GM19238 (cell line): ENCODE results near the gene CYP27B1.
"Not testable (repeated sequence)": the region's sequence is repeated elsewhere in the genome, so short reads cannot be mapped to it uniquely, and the experiment has no call there.

ENCODE experiments used
- DNase-seq: peaks from one replicate; pipeline ENCODE4 v3.0.0; 2011; ENCODE audit warnings: low spot score; ENCODE audit not compliant: insufficient read length

CYP27B1 gene

DNA sequence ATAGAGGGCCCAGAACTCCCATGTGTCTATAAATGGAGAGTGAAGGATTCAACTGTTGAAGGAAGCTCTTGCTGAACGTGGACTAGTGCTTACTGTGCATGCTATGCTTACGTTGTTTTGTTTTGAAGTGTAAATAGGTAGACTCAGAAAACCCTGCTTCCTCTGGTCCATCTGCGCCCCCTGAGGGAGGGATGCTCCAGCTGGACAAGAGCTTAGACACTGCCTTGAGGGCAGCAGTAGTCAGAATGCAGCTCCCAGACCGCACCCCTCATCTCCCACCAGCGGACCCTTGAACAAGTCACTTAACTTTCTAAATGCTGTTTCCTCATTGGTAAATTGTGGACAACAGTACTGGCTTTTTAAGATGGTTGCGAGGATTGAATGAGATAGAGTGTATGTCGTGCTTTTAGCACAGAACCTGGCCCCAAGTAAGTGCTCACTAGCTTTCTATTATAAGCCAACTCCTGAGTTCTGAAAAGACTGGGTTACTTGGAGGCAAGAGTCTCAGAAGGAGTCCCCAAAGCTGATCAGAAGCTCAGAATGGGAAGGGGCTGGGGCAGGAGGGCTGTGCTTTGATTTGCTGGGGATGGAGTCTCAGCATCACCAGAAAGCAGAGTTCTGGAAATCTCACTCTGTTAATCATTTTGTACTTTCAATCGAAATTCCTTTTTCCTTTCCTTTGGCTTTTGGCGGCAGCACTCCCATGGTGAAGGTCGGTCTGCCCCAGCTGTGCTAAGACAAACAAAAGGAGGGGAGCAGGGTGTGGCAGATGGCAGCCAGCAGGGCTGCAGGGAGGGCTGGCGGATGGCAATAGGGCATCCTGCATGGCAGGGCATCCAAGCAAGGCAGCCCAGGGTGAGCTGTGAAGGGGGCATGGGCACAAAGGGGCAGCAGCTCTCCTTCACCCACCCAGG, 43.9 kb downstream of the CYP27B1 start:
- DNase-seq, result no peak

DNA sequence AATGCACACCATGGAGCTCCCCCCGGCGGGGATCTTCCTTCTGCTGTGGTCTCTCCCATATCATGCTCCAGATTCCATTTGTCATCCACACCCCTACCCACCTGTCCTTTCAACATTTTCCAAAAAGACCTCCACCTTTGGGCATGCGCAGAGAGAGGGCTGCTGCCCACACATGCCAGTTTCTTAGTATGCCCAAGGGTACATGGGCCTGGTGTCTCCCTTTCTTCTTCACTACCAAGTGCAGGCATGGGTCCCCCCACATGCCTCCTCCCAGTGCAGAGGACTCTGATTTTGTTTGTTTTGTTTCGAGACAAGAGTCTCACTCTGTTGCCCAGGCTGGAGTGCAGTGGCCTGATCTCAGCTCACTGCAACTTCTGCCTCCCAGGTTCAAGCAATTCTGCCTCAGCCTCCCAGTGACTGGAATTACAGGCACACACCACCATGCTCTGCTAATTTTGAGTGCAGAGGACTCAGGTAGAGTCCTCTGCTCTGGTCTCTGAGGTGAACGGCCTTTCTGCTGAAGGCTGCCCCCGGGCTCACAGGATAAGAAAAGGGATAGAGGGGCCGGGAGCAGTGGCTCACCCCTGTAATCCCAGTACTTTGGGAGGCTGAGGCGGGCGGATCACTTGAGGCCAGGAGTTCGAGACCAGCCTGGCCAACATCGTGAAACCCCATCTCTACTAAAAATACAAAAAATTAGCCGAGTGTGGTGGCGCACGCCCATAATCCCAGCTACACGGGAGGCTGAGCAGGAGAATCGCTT, 44.9 kb downstream of the CYP27B1 start:
- DNase-seq, result not testable (repeated sequence)

GRCh38 chr12:57720606-57721595, 46.0 kb downstream of the CYP27B1 start:
- no peak for DNase-seq

DNA sequence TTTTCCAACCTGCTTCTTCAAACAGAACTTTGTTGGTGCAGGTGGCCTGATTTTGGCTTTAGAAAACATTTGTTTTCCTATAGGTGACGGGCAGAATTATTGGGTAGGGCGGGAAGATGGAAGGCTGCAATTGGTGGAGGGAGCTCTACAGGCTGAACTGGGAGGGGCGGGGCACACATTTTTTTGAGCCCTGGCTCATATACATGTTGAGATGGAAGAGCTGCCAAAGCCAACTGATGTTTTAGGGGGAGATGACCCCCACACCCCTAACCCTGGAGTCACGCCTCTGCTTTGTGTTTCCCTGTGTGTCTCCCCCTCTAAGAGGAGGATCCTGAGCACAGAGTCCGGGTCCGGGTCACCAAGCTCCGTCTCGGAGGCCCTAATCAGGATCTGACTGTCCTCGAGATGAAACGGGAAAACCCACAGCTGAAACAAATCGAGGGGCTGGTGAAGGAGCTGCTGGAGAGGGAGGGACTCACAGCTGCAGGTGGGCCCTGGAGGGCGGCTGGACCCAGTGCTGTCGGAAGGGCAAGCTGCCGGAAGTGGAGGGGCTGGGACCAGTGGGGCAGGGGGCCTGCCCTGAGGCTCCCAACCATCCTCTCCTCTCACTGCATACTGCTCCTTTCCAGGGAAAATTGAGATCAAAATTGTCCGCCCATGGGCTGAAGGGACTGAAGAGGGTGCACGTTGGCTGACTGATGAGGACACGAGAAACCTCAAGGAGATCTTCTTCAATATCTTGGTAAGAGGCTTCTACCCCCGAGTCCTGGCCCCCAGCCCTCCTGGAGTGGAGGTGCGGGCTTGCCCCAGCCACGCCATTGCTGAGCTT, 46.9 kb downstream of the CYP27B1 start:
- DNase-seq, result no peak

DNA sequence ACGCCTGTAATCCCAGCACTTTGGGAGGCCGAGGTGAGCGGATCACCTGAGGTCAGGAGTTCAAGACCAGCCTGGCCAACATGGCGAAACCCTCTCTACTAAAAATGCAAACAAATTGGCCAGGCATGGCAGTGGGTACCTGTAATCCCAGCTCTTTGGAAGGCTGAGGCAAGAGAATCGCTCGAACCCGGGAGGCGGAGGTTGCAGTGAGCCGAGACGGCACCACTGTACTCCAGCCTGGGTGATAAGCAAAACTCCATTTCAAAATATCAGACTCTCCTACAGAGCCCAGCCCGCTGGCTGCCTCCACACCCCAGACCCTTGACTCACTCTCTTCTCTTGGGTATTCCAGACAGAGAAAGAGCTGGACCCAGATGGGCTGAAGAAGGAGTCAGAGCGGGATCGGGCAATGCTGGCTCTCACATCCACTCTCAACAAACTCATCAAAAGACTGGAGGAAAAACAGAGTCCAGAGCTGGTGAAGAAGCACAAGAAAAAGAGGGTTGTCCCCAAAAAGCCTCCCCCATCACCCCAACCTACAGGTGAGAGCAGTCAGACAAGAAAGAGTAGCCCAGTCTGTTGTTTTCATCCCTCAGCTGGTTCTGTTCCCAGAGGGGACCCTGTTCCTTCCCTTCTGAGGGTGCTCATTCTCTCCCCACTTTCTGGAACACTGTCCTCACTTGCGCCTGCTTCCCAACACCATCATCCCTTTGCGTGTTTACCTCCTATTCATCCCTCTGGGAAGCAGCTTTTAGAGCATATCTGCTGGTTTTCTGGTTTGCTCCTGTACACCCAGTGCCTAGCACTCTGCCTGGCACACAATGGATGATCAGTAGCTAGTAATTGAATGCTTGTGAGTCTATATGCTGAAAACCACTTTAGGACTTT, 48.0 kb downstream of the CYP27B1 start:
- no peak for DNase-seq

GRCh38 chr12:57717846-57718640, 48.8 kb downstream of the CYP27B1 start:
- DNase-seq, result no peak

GRCh38 chr12:57717131-57717530, 49.7 kb downstream of the CYP27B1 start:
- no peak for DNase-seq

DNA sequence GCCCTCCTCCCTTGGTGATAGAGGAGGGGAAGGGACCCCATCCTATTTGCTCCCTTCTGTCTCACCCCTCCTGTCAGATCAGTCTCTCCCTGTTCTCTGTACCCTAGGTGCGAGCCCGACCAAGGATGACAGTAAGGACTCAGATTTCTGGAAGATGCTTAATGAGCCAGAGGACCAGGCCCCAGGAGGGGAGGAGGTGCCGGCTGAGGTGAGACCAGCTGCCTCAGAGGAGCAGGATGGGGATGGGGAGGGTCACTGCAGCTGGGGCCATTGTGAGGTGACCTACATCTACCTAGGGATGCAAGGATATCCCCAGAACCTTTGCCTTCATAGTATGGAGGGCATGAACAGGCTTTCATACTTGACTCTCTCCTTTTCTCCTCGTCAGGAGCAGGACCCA, 50.6 kb downstream of the CYP27B1 start:
- DNase-seq, result no peak

- DNase-seq, result no peak
Measured at GRCh38 chr12:57715786-57716185, 51.1 kb downstream of the CYP27B1 start.

DNA sequence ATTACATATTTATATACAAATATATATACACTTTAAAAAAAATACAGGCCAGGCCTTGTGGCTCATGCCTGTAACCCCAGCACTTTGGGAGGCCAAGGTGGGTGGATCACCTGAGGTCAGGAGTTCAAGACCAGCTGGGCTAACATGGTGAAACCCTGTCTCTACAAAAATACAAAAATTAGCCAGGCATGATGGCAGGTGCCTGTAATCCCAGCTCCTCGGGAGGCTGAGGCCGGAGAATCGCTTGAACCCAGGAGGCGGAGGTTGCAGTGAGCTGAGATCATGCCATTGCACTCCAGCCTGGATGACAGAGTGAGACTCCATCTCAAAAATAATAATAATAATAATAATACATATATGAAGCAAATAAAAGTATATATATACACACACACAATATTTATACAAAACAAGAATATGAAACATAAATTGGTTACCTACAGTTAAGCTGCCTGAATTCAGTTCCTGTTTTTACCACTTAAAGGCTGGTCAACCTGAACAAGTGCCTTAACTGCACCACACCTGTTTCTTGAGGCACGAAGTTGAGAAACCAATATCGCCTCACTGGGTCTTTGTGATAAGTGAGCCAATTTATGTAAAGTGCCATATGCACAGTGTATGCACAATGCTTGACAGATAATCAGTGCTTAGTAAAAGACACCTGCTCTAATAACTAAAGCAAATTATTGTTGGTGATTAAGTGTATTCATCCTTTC, 51.7 kb downstream of the CYP27B1 start:
- DNase-seq, result not testable (repeated sequence)

GRCh38 chr12:57713209-57713608, 53.7 kb downstream of the CYP27B1 start:
- DNase-seq, result no peak

DNA sequence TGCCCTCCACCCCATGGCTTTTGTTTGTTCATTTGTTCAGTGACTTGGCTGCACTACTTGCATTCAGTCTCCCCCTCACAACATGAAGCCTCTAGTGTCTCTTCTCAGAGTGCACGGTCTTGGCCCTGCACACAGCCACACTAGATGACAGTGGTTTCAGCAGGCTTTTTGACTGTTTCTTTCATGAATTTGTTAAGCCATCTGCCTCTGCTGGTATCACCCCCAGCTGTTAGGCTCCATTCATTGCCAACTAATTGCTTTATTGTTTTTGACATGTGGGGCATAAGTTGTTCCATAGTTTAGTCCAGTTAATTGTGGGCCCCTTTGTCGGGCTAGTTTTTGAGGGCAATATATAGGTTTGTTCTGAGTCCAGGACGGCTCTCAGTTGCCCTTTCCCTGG, 54.2 kb downstream of the CYP27B1 start:
- DNase-seq, result no peak
